GM23338 (cell line): Measurements from ENCODE around the gene KCNMA1. TPM values are rescaled to one million over a fixed set of nuclear protein-coding genes. Genes with fewer than 3 reads are reported as not detected.

Experiments
- ATAC-seq: fragments of 200-7000 bp; cut with Tn5 transposase; 3 replicates; pipeline ENCODE4 v1.9.1; 2020
- DNase-seq: peaks from one replicate; pipeline ENCODE4 v3.0.0-alpha.2; 2015; ENCODE audit warnings: low spot score
- H2AFZ ChIP-seq: fragments of 200-600 bp; sonication (generic); 2 replicates; pipeline ENCODE4 v1.8.0; 2016; ENCODE audit warnings: antibody characterized with exemption, mild to moderate bottlenecking, moderate library complexity
- H3F3A ChIP-seq: fragments of 200-600 bp; sonication (generic); replicated peaks from 2 replicates; pipeline ENCODE4 v1.8.0; 2017; ENCODE audit warnings: antibody characterized with exemption, mixed run types, low read depth
- H3K27ac ChIP-seq: fragments of 200-600 bp; sonication (generic); 2 replicates; pipeline ENCODE4 v1.6.1; 2016; ENCODE audit warnings: low read depth
- H3K27me3 ChIP-seq: fragments of 200-600 bp; sonication (generic); 2 replicates; pipeline ENCODE4 v1.8.0; 2016; ENCODE audit warnings: mild to moderate bottlenecking, mixed run types, moderate library complexity; ENCODE audit not compliant: insufficient read depth
- H3K36me3 ChIP-seq: fragments of 200-600 bp; sonication (generic); 2 replicates; pipeline ENCODE4 v1.8.0; 2016; ENCODE audit warnings: mild to moderate bottlenecking; ENCODE audit not compliant: insufficient read depth
- H3K4me1 ChIP-seq: fragments of 200-600 bp; sonication (generic); 2 replicates; pipeline ENCODE4 v1.8.0; 2016; ENCODE audit warnings: mild to moderate bottlenecking, moderate library complexity; ENCODE audit not compliant: insufficient read depth
- H3K4me2 ChIP-seq: fragments of 200-600 bp; sonication (generic); 2 replicates; pipeline ENCODE4 v1.7.1; 2017; ENCODE audit warnings: mixed run types
- H3K4me3 ChIP-seq: fragments of 200-600 bp; sonication (generic); 2 replicates; pipeline ENCODE4 v1.6.1; 2016; ENCODE audit warnings: mixed run types
- H3K79me2 ChIP-seq: fragments of 200-600 bp; sonication (generic); replicated peaks from 2 replicates; pipeline ENCODE4 v1.8.0; 2017; ENCODE audit warnings: mild to moderate bottlenecking; ENCODE audit not compliant: insufficient read depth
- H3K9me2 ChIP-seq: fragments of 200-600 bp; sonication (generic); 2 replicates; pipeline ENCODE4 v1.8.0; 2017; ENCODE audit not compliant: insufficient read depth
- H4K20me1 ChIP-seq: fragments of 200-600 bp; sonication (generic); replicated peaks from 2 replicates; pipeline ENCODE4 v1.8.0; 2017; ENCODE audit warnings: mild to moderate bottlenecking; ENCODE audit not compliant: insufficient read depth
- H3K27ac Mint-ChIP-seq: 2 replicates; pipeline ENCODE4 v1.8.0; 2020; ENCODE audit warnings: inconsistent platforms, mild to moderate bottlenecking, moderate library complexity, mixed read lengths
- H3K27me3 Mint-ChIP-seq: 3 replicates; pipeline ENCODE4 v1.8.0; 2022; ENCODE audit warnings: low read depth, mild to moderate bottlenecking, moderate library complexity, mixed read lengths, inconsistent platforms; ENCODE audit not compliant: insufficient read depth, poor library complexity
- H3K36me3 Mint-ChIP-seq: 3 replicates; pipeline ENCODE4 v1.8.0; 2021; ENCODE audit warnings: low read depth, mild to moderate bottlenecking, inconsistent platforms, moderate library complexity, mixed read lengths
- H3K4me1 Mint-ChIP-seq: 3 replicates; pipeline ENCODE4 v1.8.0; 2020; ENCODE audit warnings: mild to moderate bottlenecking, inconsistent platforms, mixed read lengths
- H3K4me3 Mint-ChIP-seq: 3 replicates; pipeline ENCODE4 v1.8.0; 2021; ENCODE audit warnings: moderate library complexity, mild to moderate bottlenecking, inconsistent platforms, mixed read lengths
- H3K9me3 Mint-ChIP-seq: 3 replicates; pipeline ENCODE4 v1.8.0; 2020; ENCODE audit warnings: moderate library complexity, mild to moderate bottlenecking, inconsistent platforms, mixed read lengths
- CREB1 ChIP-seq: fragments of 250-450 bp; sonication (Bioruptor Pico); IDR thresholded peaks from 2 replicates; pipeline ENCODE4 v1.5.0; 2020; ENCODE audit warnings: low read depth, mild to moderate bottlenecking, moderate library complexity
- CTCF ChIP-seq, 2 experiments: fragments of 200-600 bp in 1 of 2; sonication (generic) in 1 of 2; conservative IDR thresholded peaks; 2 replicates each; pipeline versions ENCODE4 v1.5.1 to v1.6.1; 2016 to 2017; ENCODE audit warnings: antibody characterized with exemption in 2 of 2, low read depth in 2 of 2, mild to moderate bottlenecking in 2 of 2, moderate library complexity in 1 of 2
- ETS1 ChIP-seq: IDR thresholded peaks from 2 replicates; pipeline ENCODE4 v1.6.1; 2016; ENCODE audit warnings: antibody characterized with exemption
- EZH2 ChIP-seq: fragments of 200-600 bp; sonication (generic); IDR thresholded peaks from one replicate; pipeline ENCODE4 v1.8.0; 2017; ENCODE audit warnings: antibody characterized with exemption, mild to moderate bottlenecking, low read depth; ENCODE audit not compliant: unreplicated experiment
- EZH2phosphoT487 ChIP-seq: fragments of 200-600 bp; sonication (generic); IDR thresholded peaks from one replicate; pipeline ENCODE4 v1.8.1; 2018; ENCODE audit warnings: antibody characterized with exemption; ENCODE audit not compliant: unreplicated experiment
- JUNB ChIP-seq: IDR thresholded peaks from one replicate; pipeline ENCODE4 v1.6.1; 2016; ENCODE audit warnings: antibody characterized with exemption; ENCODE audit not compliant: unreplicated experiment
- NANOG ChIP-seq: IDR thresholded peaks from 2 replicates; pipeline ENCODE4 v1.6.1; 2016; ENCODE audit warnings: antibody characterized with exemption, borderline replicate concordance
- POLR2AphosphoS5 ChIP-seq: IDR thresholded peaks from 2 replicates; pipeline ENCODE4 v1.6.1; 2016; ENCODE audit warnings: antibody characterized with exemption, low read depth
- REST ChIP-seq: IDR thresholded peaks from one replicate; pipeline ENCODE4 v1.6.1; 2018; ENCODE audit warnings: antibody characterized with exemption; ENCODE audit not compliant: unreplicated experiment
- STAT1 ChIP-seq: IDR thresholded peaks from one replicate; pipeline ENCODE4 v1.6.1; 2016; ENCODE audit warnings: antibody characterized with exemption; ENCODE audit not compliant: unreplicated experiment
- ZNF114 ChIP-seq: fragments of 250-450 bp; sonication (Bioruptor Pico); IDR thresholded peaks from 2 replicates; pipeline ENCODE4 v1.5.0; 2020; ENCODE audit warnings: mild to moderate bottlenecking, moderate library complexity
- ZNF331 ChIP-seq: fragments of 250-450 bp; sonication (Bioruptor Pico); IDR thresholded peaks from 2 replicates; pipeline ENCODE4 v1.5.0; 2020; ENCODE audit warnings: low read depth, mild to moderate bottlenecking, moderate library complexity
- ZNF462 ChIP-seq: fragments of 250-450 bp; sonication (Bioruptor Pico); IDR thresholded peaks from 2 replicates; pipeline ENCODE4 v1.5.0; 2020; ENCODE audit warnings: mild to moderate bottlenecking, moderate library complexity
- polyA plus RNA-seq: library from polyadenylated mRNA; unstranded; fragments of >200 nt; fragmentation: Nextera tagmentation; extraction: Ambion mirVana; gene quantifications from 2 replicates; pipeline ENCODE4 v1.2.1, GENCODE V29; 2016
- total RNA-seq: library from RNA; depleted of rRNA; stranded (reverse); fragments of >200 nt; shearing (Covaris generic); gene quantifications from 2 replicates; pipeline ENCODE4 v1.2.3, GENCODE V29; 2014

KCNMA1 gene
- total and polyA plus RNA-seq, 2 experiments from 2014 or later, result 8.2 to 9.0 TPM

- Histone ChIP-seq H2AFZ (no peak overlapping the region), H3F3A (no peaks in the 10 kb centered on the region), H3K79me2 (no peaks in the 10 kb centered on the region), H3K4me2 (no peak overlapping the region), H3K4me1 (peaks cover 30% of the 10 kb centered on the region), H3K27me3 (no peaks in the 10 kb centered on the region), H3K36me3 (no peaks in the 10 kb centered on the region), H3K4me3 (no peak overlapping the region), H4K20me1 (no peaks in the 10 kb centered on the region), H3K27ac (no peak overlapping the region), H3K9me2 (0 out of 2 replicates have a peak, but pooled peaks cover 4% of the 10 kb centered on the region)
- Mint-ChIP-seq H3K4me1 (peaks cover 44% of the 10 kb centered on the region), H3K27me3 (peaks cover 5% of the 10 kb centered on the region), H3K9me3 (no peaks in the 10 kb centered on the region), H3K27ac (no peak overlapping the region), H3K4me3 (no peak overlapping the region), H3K36me3 (no peaks in the 10 kb centered on the region)
- no peak for ATAC-seq
- no peak for TF ChIP-seq POLR2AphosphoS5
- TF ChIP-seq ZNF114, result no peak
- TF ChIP-seq EZH2, result no peak
- no peak for TF ChIP-seq ZNF331 (CRISPR knock-in tag)
- TF ChIP-seq STAT1, result no peak
- no peak for TF ChIP-seq CREB1
- TF ChIP-seq EZH2phosphoT487, result no peak
- no peak for TF ChIP-seq NANOG
- no peak for TF ChIP-seq ZNF462 (CRISPR knock-in tag)
- no peak for TF ChIP-seq JUNB
- TF ChIP-seq REST, result no peak
- TF ChIP-seq ETS1, result no peak
- TF ChIP-seq CTCF (conservative IDR thresholded peaks at IDR 0.05; ENCODE audit: low read depth in 2 of 2), result no peak
- DNase-seq, result no peak
Observed at GRCh38 chr10:77527839-77528238, 109.8 kb downstream of the KCNMA1 start.
